HG03108 (cell line): Measurements from ENCODE around the gene ZNF20.
A peak's percentile ranks its signal among the peaks of the same experiment; 100 is the strongest.

Experiments used
- ATAC-seq: cut with Tn5 transposase; IDR thresholded peaks from one replicate; pipeline ENCODE4 v1.9.1; 2021; ENCODE audit warnings: moderate library complexity; ENCODE audit not compliant: unreplicated experiment

Gene ZNF20

DNA sequence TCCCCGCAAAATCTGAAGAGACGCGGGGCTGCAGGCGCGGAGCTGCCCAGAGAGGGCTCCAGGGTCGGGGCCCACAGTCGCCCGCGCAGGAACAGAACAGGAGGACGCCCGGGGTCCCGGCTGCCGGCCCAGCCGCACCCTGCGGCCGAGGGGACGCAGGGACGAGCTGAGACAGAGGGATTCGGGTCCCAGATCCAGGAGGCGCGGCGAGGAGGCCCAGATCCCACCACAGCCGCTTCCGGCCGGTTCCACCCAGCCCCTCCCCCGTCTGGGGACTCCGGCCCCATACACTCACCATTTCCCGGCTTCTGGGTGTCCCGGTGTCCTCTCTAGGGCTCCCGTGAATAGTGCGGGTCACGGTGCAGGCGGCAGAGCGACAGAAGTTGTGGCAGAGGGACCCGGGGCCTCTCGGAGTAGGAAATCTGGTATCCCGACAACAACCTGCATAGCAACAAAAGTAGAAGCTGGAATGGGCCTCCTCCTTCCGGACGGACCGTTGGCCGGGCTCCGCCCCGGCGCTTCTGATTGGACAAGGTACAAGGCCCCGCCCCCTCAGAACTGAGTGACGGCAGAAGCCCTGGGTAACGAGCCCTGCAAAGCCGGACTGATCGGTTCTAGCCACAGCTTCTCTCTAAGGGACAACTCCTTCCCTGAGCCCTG, at the start of gene ZNF20:
TSS of gene ZNF20 (minus strand) at position 466 of the 660 bp plus-strand sequence. CDS start at position 298, 168 bp downstream.
- peak; percentile 83 for ATAC-seq

DNA sequence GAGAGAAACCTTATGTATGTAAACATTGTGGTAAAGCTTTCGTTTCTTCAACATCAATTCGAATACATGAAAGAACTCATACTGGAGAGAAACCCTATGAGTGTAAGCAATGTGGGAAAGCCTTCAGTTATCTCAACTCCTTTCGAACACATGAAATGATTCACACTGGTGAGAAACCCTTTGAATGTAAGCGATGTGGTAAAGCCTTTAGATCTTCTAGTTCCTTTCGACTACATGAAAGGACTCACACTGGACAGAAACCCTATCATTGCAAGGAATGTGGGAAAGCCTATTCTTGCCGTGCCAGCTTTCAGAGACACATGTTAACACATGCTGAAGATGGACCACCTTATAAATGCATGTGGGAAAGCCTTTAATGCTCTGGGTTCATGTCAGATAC, 47.5 kb upstream of the ZNF20 start:
- ATAC-seq, result no peak

DNA sequence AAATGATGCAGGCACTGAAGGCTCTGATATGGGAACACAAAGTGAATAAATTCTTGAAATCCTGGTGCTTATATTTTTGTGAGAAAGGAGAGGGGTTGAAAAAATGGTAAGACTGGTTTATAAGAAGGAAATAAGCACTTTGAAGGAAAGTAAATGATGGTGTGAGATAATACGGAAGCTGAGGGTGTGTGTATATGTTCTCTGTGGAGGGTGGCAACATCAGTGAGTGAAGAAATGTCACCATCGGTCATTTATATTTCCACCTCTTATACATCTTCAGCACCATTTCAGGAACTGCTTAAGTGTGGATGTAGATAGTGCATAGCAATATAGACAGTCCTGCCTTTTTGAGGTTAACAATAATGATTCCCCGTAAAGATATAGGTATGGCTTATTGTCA, 40.2 kb upstream of the ZNF20 start:
- ATAC-seq, result no peak

DNA sequence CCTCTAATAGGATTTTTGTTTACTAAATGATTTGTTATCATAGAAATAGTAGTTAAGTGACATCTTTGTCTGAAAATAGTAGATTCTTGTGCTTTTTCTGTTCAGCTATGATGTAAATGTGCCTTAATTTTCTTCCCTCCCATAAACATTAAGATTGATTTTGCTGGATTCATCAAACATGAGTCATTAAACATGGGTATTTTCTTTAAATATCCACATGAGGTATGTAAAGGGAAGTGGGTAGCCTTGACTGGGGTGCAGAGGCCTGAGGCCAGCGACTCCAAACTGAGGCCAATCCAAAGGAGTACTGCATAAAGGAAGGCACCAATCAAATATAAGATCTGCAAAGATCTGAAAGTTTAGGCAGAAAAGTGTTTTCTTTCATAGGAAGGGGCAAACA, 26.5 kb upstream of the ZNF20 start:
- ATAC-seq, result no peak

DNA sequence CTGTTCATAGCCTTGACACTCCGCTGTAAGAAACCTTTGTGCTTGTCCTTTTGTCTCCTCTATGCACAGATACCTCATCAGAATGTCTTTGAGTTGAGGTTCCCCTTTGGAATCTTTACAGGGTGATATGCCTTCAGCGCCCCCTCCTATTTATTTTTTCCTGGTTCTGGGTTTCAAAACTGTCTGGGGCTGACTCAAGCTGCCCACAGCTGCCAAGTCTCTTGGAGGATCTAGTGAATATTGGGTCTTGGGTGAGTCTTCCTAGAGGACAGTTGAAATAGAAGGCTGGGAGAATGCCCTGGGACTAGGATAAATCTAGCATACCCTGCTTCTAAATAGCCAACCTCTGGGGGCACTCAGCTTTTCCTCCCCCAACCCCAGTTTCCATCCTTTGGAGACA, 23.7 kb upstream of the ZNF20 start:
- ATAC-seq, result no peak

DNA sequence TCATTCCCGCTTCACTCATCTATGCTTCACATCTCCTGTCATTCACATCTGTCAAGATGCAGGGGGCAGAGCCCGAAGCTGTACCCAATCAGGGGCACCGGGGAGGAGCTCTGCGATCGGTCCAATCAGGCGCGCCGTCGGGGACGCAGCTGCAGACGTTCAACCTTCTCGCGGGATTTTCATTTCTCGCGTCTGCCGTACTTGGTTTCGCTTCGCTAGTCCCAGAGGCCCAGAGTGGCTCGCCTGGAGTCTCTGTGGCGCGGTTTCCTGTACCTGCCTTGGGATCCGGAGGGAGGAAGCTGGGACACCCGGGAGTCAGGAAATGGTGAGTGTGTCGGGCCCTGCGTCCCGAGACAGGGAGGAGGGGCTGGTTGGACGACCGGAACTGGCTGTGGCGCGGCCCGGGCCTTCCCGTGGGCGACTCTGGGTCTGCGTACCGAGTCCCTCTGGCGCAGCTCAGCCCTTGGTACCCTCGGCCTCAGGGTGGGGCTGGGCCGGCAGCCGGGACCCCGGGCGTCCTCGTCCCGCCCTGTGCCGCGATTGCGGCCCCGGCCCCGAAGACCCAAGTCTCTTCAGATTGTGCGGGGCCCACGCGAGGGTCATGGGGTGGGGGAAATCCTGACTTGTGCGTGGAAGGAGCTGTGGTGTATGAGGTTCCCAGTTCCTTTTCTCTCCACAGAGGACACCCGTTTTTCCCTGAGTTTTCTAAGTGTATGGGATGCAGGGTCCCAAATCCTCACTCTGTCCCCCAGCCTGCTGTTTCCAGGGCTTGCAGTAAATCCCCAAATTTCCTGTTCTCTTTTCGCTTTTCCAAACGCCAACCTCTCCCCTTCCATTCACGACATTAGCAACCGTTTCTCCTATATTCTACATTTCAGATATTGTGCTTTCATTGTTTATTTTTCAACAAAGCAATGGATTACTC, 23.0 kb upstream of the ZNF20 start, which contains the start of gene ZNF136:
TSS of gene ZNF136 (plus strand) at position 215 of the 925 bp plus-strand sequence. CDS start at position 323, 108 bp downstream.
- peak; percentile 96 for ATAC-seq

DNA sequence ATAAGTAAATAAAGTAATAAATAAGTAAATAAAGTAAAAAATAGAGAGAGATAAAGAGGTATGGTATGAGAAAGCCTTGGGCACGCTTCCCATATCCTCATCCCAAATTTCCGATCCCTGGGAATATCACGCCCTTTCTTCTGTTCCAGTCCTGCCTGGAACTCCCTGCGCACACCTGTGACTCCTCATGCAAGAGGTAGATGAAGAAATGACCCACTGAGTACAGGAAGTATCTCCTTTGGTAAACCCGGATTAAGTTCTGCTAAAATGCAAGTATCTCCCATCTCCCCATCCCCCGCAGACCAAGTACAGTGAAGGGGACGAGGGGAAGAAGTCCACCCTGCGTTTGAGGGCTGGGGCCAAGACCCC, 22.3 kb upstream of the ZNF20 start:
- ATAC-seq, result no peak

DNA sequence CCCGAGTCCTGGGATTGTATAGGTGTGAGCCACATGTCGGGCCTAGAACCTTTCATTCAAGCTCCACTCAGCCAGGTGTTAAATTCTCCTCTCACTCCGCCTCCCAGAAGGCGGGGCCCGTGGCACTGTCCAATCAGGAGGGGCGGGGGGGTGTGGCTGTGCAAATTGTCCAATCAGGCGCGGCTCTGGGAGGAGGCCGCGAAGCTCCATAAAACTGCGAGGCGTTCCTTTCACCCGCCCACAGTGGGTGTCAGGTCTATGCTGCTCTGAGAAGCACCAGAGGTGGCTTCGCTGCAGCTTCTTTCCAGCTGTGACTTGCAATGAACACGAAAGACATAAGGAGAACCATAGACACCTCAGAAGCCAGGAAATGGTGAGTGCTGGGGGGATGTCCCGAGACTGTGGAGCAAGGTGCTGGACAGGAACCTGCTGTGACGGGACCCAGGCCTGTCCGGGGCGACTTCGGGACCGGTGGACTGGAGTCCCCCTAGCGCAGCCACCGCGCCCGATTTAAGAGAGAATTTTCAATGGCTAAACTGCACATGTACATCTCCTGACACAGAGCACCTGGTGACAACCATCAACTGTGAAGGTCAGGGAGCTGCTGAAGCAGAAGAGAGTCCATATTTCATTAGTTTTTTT, 19.7 kb upstream of the ZNF20 start:
- no peak for ATAC-seq

DNA sequence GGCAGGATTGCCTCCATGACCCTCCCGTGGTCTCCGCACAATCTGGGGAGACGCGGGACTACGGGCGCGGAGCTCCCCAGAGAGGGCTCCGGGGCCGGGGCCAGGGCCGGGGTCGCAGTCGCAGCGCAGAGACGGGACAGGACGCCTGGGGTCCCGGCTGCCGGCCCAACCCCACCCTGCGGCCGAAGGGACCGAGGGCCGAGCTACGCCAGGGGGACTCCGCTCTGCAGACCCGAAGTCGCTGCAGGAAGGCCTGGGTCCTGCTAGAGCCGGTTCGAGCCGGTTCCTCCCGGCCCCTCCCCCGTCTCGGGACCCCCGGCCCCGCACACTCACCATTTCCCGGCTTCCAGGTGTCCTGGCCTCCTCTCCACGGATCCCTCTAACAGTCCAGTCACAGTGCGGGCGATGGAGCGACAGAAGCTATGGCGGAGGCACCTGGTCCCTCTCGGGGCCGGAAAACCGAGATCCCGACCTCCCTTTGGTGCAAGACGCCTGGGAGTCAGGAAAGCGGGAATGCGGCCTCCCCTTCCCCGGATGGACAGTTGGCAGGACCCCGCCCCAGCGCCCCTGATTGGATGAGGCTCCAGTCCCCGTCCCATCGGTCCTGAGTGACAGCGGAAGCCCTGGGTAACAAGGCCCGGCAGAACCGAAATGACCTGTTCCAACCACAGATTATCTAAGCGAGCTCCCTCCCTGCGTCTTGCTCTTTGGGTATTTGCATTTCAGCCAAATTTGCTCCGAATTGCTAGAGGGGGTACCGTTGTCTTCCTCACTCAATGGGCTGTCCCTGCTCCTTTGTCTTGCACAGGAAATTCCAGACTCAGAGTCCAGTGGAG, 16.3 kb upstream of the ZNF20 start, which contains the start of gene ZNF625:
TSS of gene ZNF625 (minus strand) at position 512 of the 836 bp plus-strand sequence. CDS start at position 336, 176 bp downstream.
- peak; percentile 82 for ATAC-seq

DNA sequence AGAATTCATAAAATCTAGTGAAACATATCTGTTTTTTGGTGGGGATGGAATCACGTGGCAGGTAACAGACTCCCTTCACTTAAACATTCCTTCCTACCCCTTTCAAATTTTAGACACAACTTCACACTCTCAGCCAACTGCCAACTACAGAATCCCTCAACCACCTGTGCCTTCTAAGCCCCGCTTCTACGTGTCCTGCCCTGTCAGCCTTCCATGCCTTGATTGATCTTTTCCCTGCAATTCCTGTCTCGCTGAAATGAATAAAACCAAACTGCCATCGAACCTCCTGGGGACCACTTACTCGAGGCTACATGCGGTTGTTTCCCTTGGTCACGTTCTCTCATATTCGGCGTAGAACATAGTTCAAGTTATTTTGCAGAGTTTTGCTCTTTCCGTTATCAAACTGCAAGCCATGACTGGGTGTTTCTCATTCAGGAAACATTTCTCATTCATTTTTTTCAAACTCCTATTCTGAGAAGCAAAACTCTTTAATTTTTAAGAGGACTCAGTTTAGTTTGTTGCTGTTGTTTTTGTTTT, 15.2 kb upstream of the ZNF20 start:
- ATAC-seq, result no peak

DNA sequence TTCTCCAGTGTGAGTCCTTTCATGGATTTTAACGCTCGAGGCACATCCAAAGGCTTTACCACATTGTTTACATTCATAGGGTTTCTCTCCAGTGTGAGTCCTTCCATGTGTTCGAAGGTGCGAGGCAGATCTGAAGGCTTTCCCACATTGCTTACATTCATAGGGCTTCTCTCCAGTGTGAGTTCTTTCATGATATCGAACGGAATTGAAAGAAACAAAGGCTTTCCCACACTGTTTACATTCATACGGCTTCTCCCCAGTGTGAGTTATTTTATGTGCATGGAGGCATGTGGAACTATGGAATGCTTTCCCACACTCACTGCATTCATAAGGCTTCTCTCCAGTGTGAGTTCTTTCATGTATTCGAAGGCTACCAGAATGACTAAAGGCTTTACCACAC, 5.2 kb upstream of the ZNF20 start:
- no peak for ATAC-seq

DNA sequence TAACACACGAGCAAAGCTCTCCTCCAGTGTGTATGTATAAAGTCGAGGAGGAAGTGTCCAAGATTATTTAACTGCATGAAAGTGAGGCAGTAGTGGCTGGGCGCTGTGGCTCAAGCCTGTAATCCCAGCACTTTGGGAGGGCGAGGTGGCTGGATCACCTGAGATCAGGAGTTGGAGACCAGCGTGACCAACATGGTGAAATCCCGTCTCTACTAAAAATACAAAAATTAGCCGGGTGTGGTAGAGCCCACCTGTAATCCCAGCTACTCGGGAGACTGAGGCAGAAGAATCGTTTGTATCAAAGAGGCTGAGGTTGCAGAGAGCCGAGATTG, 1.2 kb upstream of the ZNF20 start:
- ATAC-seq, result no peak

DNA sequence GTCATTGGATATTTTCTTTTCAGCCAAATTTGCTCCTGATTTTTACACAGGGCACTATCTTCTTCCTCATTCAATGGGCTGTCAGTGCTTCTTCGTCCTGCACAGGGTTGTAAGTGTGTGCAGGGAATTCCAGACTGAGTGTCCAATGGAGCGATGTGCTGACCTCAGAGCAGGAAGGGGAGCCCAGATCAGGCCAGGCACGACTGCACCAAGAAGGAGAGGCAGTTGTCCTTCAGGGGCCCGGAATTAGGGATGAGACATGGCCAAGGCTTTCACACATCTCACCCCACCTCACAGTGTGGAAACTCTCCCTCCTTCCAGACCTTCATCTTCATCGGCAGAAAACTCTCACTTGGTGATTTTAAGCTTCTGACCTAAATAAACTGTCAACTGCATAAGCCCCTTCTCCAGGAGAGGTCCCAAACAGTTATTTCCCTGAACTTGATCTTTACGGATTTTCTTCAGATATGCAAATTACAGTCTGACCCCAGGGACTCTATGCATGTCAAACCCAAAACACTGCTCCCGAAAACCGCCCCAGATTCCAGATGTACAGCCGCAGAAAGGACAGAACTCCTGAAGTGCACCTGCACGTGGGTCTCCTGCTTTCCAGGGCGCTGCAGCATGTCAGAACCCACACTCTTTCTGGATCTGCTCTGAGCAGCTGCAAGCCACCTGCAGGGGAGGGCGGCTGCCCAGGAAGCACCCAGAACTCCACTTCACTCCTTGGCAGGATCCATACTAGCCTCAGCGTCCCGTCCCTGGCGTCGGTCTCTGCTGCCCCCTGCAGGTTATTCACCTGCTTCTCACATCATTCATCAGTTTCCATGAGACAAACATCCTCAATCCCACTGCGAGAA, 625 bp upstream of the ZNF20 start:
- peak; percentile 12 for ATAC-seq

DNA sequence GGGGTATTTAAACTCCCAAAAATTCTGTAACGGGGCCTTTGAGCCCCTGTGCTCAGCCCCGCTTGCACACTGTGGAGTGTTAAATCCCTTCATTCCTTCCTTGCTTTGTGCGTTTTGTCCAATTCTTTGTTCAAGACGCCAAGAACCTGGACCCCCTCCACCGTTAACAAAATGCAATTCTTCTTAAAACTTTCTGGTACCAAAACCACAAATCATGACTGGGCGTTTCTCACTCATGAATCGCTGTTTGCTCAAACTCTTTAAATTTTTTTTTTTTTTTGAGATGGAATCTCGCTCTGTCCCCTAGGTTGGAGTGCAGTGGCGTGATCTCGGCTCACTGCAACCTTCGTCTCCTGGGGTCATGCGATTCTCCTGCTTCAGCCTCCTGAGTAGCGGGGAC, 881 bp downstream of the ZNF20 start:
- no peak for ATAC-seq

DNA sequence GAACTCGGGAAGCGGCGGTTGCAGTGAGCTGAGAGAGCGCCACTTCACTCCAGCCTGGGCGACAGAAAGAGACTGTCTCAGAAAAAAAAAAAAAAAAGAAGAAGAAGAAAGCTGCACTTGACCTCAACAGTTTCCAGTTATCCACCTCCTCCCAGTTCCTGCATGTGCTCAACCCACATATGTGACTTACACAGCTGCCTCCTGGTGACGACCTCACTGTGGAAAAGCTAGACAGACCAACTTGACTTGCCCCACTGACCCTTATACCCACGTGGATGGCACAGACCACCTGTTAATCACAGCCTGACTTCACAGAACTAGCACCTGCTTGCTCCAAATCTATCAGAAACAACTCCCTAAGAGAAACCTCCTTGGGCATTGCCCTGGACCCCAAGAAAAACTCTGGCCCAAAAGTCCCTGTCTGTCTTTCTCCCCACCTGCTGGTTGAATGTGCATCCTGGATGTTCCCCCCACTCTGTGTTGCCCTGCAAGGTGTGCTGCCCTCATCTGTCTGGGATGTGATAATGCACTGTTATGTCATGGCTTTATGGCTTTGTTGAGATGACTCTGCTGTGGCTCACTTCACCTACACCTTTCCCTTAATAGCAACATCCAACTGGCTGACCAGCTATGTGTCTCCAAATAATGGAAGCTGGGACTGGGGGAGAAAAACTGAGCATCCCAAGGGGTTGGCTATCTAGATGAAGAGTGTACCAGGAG, 2.8 kb downstream of the ZNF20 start:
- no peak for ATAC-seq

DNA sequence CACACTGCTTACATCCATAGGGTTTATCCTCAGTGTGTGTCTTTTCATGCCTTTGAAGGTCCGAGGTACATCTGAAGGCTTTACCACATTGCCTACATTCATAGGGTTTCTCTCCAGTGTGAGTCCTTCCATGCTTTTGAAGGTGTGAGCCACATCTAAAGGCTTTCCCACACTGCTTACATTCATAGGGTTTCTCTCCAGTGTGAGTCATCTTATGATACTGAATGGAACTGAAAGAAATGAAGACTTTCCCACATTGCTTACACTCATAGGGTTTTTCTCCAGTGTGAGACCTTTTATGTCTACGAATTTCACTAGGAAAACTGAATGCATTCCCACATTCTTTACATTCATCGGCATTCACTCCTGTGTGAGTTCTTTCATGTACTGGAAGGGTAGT, 7.1 kb downstream of the ZNF20 start:
- ATAC-seq, result no peak

DNA sequence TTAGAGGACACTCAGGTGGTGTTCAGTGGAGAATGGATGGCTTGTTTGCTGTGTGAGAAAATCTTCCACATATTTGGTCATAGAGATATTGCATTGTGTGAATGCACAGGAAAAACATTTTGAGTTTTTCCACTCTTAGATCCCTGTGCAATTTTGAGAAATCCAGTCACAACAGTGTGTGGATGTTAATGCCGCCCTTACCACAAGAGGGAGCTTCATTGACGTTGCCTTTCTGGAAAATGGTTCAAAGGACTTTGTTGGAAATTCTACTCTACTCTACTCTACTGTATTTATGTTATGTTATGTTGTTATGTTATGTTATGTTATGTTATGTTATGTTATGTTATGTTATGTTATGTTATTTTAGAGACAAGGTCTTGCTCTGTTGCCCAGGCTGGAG, 13.4 kb downstream of the ZNF20 start:
- ATAC-seq, result no peak

DNA sequence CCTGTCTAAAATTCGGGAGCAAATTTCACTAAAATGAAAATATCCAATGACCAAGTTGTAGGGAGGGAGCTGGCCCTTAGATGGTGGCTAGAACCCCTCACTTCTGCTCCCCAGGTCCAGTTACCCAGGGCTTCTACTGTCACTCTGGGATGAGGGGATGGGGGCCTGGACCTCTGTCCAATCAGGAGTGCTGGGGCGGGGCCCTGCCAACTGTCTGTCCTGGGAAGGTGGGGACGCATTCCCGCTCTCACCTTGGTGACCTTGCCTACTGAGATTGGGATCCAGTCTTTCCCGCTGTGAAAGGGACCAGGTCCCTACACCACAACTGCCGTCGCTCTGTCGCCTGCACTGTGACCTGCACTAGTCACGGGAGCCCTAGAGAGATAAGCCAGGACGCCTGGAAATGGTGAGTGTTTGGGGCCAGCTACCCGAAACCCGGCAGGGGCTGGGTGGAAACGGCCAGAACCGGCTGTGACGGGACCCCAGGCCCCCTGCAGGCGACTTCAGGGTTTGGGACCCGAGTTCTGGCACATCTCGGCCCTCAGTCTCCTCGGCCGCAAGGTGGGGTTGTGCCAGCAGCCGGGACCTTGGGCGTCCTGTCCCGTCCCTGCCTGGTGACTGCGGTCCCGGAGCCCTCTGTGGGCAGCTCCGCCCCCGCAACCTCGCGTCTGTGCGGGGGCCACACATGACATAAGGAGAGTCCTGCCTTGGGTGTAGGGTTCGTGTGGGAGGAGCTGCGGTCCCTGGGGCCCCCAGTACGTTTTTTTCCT, 22.8 kb downstream of the ZNF20 start:
- no peak for ATAC-seq
